Fibroblast of pulmonary artery (primary cell): ENCODE results near the gene ST7.

Source experiments
- DNase-seq: peaks from one replicate; pipeline ENCODE4 v3.0.0-alpha.2; 2010; ENCODE audit warnings: low read depth
- H3K4me3 ChIP-seq: replicated peaks from 2 replicates; pipeline ENCODE4 v1.5.1; 2011; ENCODE audit warnings: low read depth, mild to moderate bottlenecking, control low read depth, low read length, moderate library complexity
- CTCF ChIP-seq: IDR thresholded peaks from 2 replicates; pipeline ENCODE4 v1.5.1; 2011; ENCODE audit warnings: mild to moderate bottlenecking, control low read depth, low read length, inconsistent platforms; ENCODE audit errors: missing control alignments

The ST7 gene

GRCh38 chr7:117219485-117219884 lies 266.2 kb downstream of the ST7 start:
- DNase-seq = peak; percentile 18

GRCh38 chr7:117220836-117221235 lies 267.5 kb downstream of the ST7 start:
- no peak for TF ChIP-seq CTCF
- no peak overlapping the region for H3K4me3 ChIP-seq
- no peak for DNase-seq

More at GRCh38 chr7:117219485-117219884, 266.2 kb downstream of the ST7 start:
- H3K4me3 ChIP-seq = no peak overlapping the region
- no peak for TF ChIP-seq CTCF

GRCh38 chr7:117225536-117225935 lies 272.2 kb downstream of the ST7 start:
- no peak for DNase-seq
- H3K4me3 ChIP-seq = no peak overlapping the region
- TF ChIP-seq CTCF = no peak

- no peak for TF ChIP-seq CTCF
- H3K4me3 ChIP-seq = no peak overlapping the region
- DNase-seq = peak; percentile 45
Observed at GRCh38 chr7:117227091-117227490, 273.8 kb downstream of the ST7 start.

GRCh38 chr7:117229350-117229749 lies 276.0 kb downstream of the ST7 start:
- no peak for TF ChIP-seq CTCF
- no peak overlapping the region for H3K4me3 ChIP-seq
- no peak for DNase-seq

- peak; percentile 39 for DNase-seq
- no peak overlapping the region for H3K4me3 ChIP-seq
- no peak for TF ChIP-seq CTCF
Observed at GRCh38 chr7:117230276-117231046, 277.2 kb downstream of the ST7 start.

GRCh38 chr7:117231047-117231359 lies 277.7 kb downstream of the ST7 start:
- TF ChIP-seq CTCF = no peak
- H3K4me3 ChIP-seq = no peak overlapping the region
- DNase-seq = no peak
